Measurements from ENCODE around the gene FKBP1B.

The FKBP1B gene

GRCh38 chr2:24022975-24023575 is 26.5 kb upstream of the FKBP1B start:
- TF ChIP-seq GLIS3 (CRISPR knock-in tag; IDR thresholded peaks at IDR 0.05) (no peak), PPARA (CRISPR knock-in tag; IDR thresholded peaks at IDR 0.05; ENCODE audit: borderline replicate concordance) (no peak), SNAI2 (CRISPR knock-in tag; IDR thresholded peaks at IDR 0.05) (no peak), ZC3H10 (CRISPR knock-in tag; IDR thresholded peaks at IDR 0.05) (no peak), ZNF70 (CRISPR knock-in tag; IDR thresholded peaks at IDR 0.05) (no peak), ESRRG (CRISPR knock-in tag; IDR thresholded peaks at IDR 0.05) (no peak), CSRNP3 (CRISPR knock-in tag; IDR thresholded peaks at IDR 0.05) (no peak), TSHZ2 (CRISPR knock-in tag; IDR thresholded peaks at IDR 0.05) (no peak), ZNF565 (CRISPR knock-in tag; conservative IDR thresholded peaks at IDR 0.05; ENCODE audit: low read depth) (no peak), ZFP30 (CRISPR knock-in tag; IDR thresholded peaks at IDR 0.05) (no peak), CREB5 (CRISPR knock-in tag; IDR thresholded peaks at IDR 0.05; ENCODE audit: low read depth) (no peak), ZFP3 (CRISPR knock-in tag; IDR thresholded peaks at IDR 0.05) (no peak), CSDC2 (CRISPR knock-in tag; IDR thresholded peaks at IDR 0.05) (no peak), ZNF8 (CRISPR knock-in tag; IDR thresholded peaks at IDR 0.05) (no peak)
- ATAC-seq, result no peak

GRCh38 chr2:24024018-24024417 is 25.5 kb upstream of the FKBP1B start:
- TF ChIP-seq ZNF70 (CRISPR knock-in tag; IDR thresholded peaks at IDR 0.05), result no peak
- no peak for TF ChIP-seq ARNTL (CRISPR knock-in tag; IDR thresholded peaks at IDR 0.05; ENCODE audit: borderline replicate concordance, low read depth)
- no peak for TF ChIP-seq CSDC2 (CRISPR knock-in tag; IDR thresholded peaks at IDR 0.05)
- no peak for TF ChIP-seq PATZ1 (CRISPR knock-in tag; IDR thresholded peaks at IDR 0.05; ENCODE audit: borderline replicate concordance)
- TF ChIP-seq ZC3H10 (CRISPR knock-in tag; IDR thresholded peaks at IDR 0.05), result no peak
- no peak for TF ChIP-seq CREB5 (CRISPR knock-in tag; IDR thresholded peaks at IDR 0.05; ENCODE audit: low read depth)
- no peak for TF ChIP-seq TCF4 (CRISPR knock-in tag; IDR thresholded peaks at IDR 0.05; ENCODE audit: borderline replicate concordance)
- no peak for TF ChIP-seq TOX (CRISPR knock-in tag; IDR thresholded peaks at IDR 0.05; ENCODE audit: borderline replicate concordance)
- no peak for TF ChIP-seq GLIS3 (CRISPR knock-in tag; IDR thresholded peaks at IDR 0.05)
- no peak for TF ChIP-seq CSRNP3 (CRISPR knock-in tag; IDR thresholded peaks at IDR 0.05)
- TF ChIP-seq ISL1 (CRISPR knock-in tag; IDR thresholded peaks at IDR 0.05), result no peak
- TF ChIP-seq ZFP3 (CRISPR knock-in tag; IDR thresholded peaks at IDR 0.05), result no peak
- no peak for TF ChIP-seq RARB (CRISPR knock-in tag; IDR thresholded peaks at IDR 0.05)
- no peak for TF ChIP-seq PPARA (CRISPR knock-in tag; IDR thresholded peaks at IDR 0.05; ENCODE audit: borderline replicate concordance)
- TF ChIP-seq ZNF565 (CRISPR knock-in tag; conservative IDR thresholded peaks at IDR 0.05; ENCODE audit: low read depth), result no peak
- peak; percentile 37 for ATAC-seq
